ENCODE results near the gene KCNK10. TPM values are rescaled to one million over a fixed set of nuclear protein-coding genes. Genes with fewer than 3 reads are reported as not detected.

KCNK10 gene
- total and polyA plus RNA-seq, 2 experiments from 2014 or later: not detected

DNA sequence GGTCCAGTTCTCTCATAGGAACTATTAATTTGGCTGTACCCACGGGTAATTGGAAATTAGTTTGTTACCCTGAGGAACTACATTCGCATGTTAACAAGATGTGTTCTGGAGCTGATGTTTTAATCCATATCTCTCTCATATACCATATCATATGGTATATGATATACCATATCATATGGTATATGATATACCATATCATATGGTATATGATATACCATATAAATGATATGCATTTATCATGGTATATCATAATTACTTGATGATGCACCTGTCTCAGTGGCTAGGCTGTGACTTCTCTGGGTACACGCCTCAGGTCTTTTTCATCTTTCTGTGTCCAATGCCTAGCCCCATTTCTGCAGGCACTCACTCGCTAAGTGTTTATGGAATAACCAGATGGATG is 13.0 kb downstream of the KCNK10 start:
- no peaks in the 10 kb centered on the region for H3K9me3 ChIP-seq (ENCODE audit: low read depth)
- in situ Hi-C loops (cut with MboI): no loop called here
- no peaks in the 10 kb centered on the region for H3K27me3 ChIP-seq (replicated peaks; ENCODE audit: insufficient read depth)
- H3K4me1 ChIP-seq (ENCODE audit: insufficient read depth): no peaks in the 10 kb centered on the region
- H3K79me2 ChIP-seq (ENCODE audit: insufficient read depth): no peaks in the 10 kb centered on the region
- H3K9me2 ChIP-seq (ENCODE audit: insufficient read depth): no peaks in the 10 kb centered on the region
- 60 to 61% methylated on average over 4 of the region's 4 CpGs for WGBS, 2 experiments (ENCODE audit: low coverage in 1 of 2, low lambda C conversion rate in 2 of 2, missing lambda C conversion rate in 2 of 2)
- no peak for DNase-seq
- TF ChIP-seq EZH2 (IDR thresholded peaks at IDR 0.05; ENCODE audit: insufficient read depth, poor library complexity, severe bottlenecking) (no peak), EZH2phosphoT487 (IDR thresholded peaks at IDR 0.05; ENCODE audit: insufficient read depth, low read depth) (no peak)
- no peak overlapping the region for H2AFZ ChIP-seq
- H3K9ac ChIP-seq: no peak overlapping the region
- H3F3A ChIP-seq (ENCODE audit: insufficient read depth): no peaks in the 10 kb centered on the region
- H4K20me1 ChIP-seq (ENCODE audit: insufficient read depth): no peaks in the 10 kb centered on the region
- no peak overlapping the region for H3K4me2 ChIP-seq (ENCODE audit: unreplicated experiment)
- H3K27ac ChIP-seq: no peak overlapping the region
- H3K4me3 ChIP-seq: no peak overlapping the region
- no peaks in the 10 kb centered on the region for H3K36me3 ChIP-seq (ENCODE audit: low read depth)

DNA sequence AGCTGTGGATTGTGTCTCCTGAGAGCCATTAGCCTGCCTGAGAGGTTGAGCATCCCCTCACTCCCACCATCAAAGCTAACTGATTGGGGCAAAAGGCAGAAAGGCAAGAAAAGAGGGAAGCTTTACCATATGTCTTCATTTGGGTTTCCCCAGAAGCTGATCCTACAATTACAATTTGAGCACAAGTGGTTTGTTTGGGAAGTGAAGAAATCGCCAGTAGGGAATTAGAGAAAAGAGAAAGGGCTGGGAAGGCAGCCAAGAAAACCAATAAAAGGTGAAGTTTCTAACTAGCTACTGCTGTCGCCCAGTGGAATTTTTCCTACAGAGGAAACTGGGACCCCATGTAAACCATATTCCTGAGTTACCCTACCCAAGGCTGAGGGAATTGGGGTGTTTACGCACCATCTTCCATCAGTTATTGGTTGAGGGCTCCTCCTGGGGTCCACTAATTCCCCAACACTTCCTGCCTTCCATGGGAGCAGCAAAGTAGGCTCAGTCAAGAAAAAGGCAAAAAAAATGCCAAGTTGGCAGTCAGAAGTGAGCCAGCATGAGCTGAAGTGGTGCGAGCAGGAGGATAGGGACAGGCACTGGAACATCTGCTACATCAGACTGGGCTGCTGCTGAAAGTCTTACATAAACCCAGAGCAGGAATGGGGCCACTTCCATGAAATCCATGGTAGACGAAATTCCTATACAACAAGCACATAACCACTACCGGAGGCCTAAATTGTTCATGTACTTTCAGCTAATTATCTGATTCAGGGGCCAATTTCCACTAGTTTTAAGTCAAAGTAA is 17.3 kb downstream of the KCNK10 start:
- Histone ChIP-seq H3K9me3 (ENCODE audit: low read depth) (no peaks in the 10 kb centered on the region), H3K4me3 (no peak overlapping the region), H3K4me2 (ENCODE audit: unreplicated experiment) (no peak overlapping the region), H3K4me1 (ENCODE audit: insufficient read depth) (no peaks in the 10 kb centered on the region), H3K9ac (no peak overlapping the region), H3K36me3 (ENCODE audit: low read depth) (no peaks in the 10 kb centered on the region), H3F3A (ENCODE audit: insufficient read depth) (no peaks in the 10 kb centered on the region), H3K79me2 (ENCODE audit: insufficient read depth) (no peaks in the 10 kb centered on the region), H2AFZ (no peak overlapping the region), H3K27ac (no peak overlapping the region), H4K20me1 (ENCODE audit: insufficient read depth) (no peaks in the 10 kb centered on the region), H3K9me2 (ENCODE audit: insufficient read depth) (no peaks in the 10 kb centered on the region), H3K27me3 (replicated peaks; ENCODE audit: insufficient read depth) (no peaks in the 10 kb centered on the region)
- in situ Hi-C loops (cut with MboI): no loop called here
- WGBS, 2 experiments (ENCODE audit: low coverage in 1 of 2, low lambda C conversion rate in 2 of 2, missing lambda C conversion rate in 2 of 2): 20 to 24% methylated on average over 6 of the region's 6 CpGs
- no peak for TF ChIP-seq EZH2 (IDR thresholded peaks at IDR 0.05; ENCODE audit: insufficient read depth, poor library complexity, severe bottlenecking)
- no peak for TF ChIP-seq EZH2phosphoT487 (IDR thresholded peaks at IDR 0.05; ENCODE audit: insufficient read depth, low read depth)
- DNase-seq: no peak

DNA sequence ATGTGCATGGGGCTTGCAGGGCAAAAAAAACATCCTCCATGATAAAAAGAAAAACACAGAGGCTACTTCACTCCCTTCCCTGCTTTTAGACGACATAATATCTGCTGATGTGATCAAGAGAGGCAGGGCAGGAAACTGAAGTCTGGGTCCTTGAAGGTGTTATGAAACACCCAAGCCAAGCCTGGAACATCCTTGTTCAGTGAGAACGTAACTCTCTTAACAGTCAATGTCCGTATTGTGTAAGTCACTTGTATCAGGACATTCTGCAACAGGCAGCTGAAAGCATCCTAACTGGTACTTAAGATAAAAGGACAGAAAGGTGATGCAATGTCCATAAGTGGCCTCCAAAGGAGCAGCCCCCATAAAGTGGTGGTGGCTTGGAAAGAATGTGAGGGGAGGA is 20.0 kb downstream of the KCNK10 start:
- DNase-seq: no peak
- no peaks in the 10 kb centered on the region for H3K79me2 ChIP-seq (ENCODE audit: insufficient read depth)
- no peak for TF ChIP-seq EZH2 (IDR thresholded peaks at IDR 0.05; ENCODE audit: insufficient read depth, poor library complexity, severe bottlenecking)
- no peak for TF ChIP-seq EZH2phosphoT487 (IDR thresholded peaks at IDR 0.05; ENCODE audit: insufficient read depth, low read depth)
- H3K4me1 ChIP-seq (ENCODE audit: insufficient read depth): no peaks in the 10 kb centered on the region
- H2AFZ ChIP-seq: no peak overlapping the region
- in situ Hi-C loops (cut with MboI): no loop called here
- no peaks in the 10 kb centered on the region for H3F3A ChIP-seq (ENCODE audit: insufficient read depth)
- H3K4me2 ChIP-seq (ENCODE audit: unreplicated experiment): no peak overlapping the region
- H3K9me2 ChIP-seq (ENCODE audit: insufficient read depth): no peaks in the 10 kb centered on the region
- 40 to 50% methylated on average over 3 of the region's 3 CpGs for WGBS, 2 experiments (ENCODE audit: low coverage in 1 of 2, low lambda C conversion rate in 2 of 2, missing lambda C conversion rate in 2 of 2)
- H3K27ac ChIP-seq: no peak overlapping the region
- no peak overlapping the region for H3K9ac ChIP-seq
- no peaks in the 10 kb centered on the region for H3K36me3 ChIP-seq (ENCODE audit: low read depth)
- no peaks in the 10 kb centered on the region for H3K9me3 ChIP-seq (ENCODE audit: low read depth)
- H4K20me1 ChIP-seq (ENCODE audit: insufficient read depth): no peaks in the 10 kb centered on the region
- no peaks in the 10 kb centered on the region for H3K27me3 ChIP-seq (replicated peaks; ENCODE audit: insufficient read depth)
- H3K4me3 ChIP-seq: no peak overlapping the region

DNA sequence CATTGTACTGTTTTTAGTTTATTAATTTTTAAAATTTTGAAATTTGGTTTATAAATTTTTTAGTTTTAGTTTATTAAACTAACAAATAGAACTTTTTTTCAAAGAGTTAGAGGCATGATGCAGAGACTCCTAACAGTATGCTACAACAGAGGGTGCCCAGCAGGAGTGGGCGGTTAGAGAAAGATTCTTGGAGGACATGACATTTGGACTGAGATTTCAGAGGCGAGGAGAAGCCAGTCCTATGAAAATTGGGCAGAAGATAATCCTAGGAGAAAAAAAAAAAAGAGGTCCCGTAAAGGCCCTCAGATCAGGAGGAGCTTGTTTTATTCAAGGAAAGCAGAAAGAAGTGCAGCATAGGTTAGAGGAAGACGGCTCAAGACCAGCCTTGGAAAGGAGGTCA is 21.7 kb downstream of the KCNK10 start:
- H3K79me2 ChIP-seq (ENCODE audit: insufficient read depth): no peaks in the 10 kb centered on the region

More for the DNA sequence above, 21.7 kb downstream of the KCNK10 start:
- 30 to 31% methylated on average over 4 of the region's 4 CpGs for WGBS, 2 experiments (ENCODE audit: low coverage in 1 of 2, low lambda C conversion rate in 2 of 2, missing lambda C conversion rate in 2 of 2)
- Histone ChIP-seq H3K4me1 (ENCODE audit: insufficient read depth) (no peaks in the 10 kb centered on the region), H3K9me2 (ENCODE audit: insufficient read depth) (no peaks in the 10 kb centered on the region), H3K36me3 (ENCODE audit: low read depth) (no peaks in the 10 kb centered on the region), H2AFZ (no peak overlapping the region), H3K4me2 (ENCODE audit: unreplicated experiment) (no peak overlapping the region), H3K27me3 (replicated peaks; ENCODE audit: insufficient read depth) (no peaks in the 10 kb centered on the region), H3K27ac (no peak overlapping the region), H3F3A (ENCODE audit: insufficient read depth) (no peaks in the 10 kb centered on the region), H4K20me1 (ENCODE audit: insufficient read depth) (no peaks in the 10 kb centered on the region), H3K9me3 (ENCODE audit: low read depth) (no peaks in the 10 kb centered on the region), H3K9ac (no peak overlapping the region), H3K4me3 (no peak overlapping the region)
- no peak for DNase-seq
- in situ Hi-C loops (cut with MboI): no loop called here
- TF ChIP-seq EZH2 (IDR thresholded peaks at IDR 0.05; ENCODE audit: insufficient read depth, poor library complexity, severe bottlenecking) (no peak), EZH2phosphoT487 (IDR thresholded peaks at IDR 0.05; ENCODE audit: insufficient read depth, low read depth) (no peak)

Measured in GM23248 (cell line).